ENCODE data around the gene GABRB2.

DNA sequence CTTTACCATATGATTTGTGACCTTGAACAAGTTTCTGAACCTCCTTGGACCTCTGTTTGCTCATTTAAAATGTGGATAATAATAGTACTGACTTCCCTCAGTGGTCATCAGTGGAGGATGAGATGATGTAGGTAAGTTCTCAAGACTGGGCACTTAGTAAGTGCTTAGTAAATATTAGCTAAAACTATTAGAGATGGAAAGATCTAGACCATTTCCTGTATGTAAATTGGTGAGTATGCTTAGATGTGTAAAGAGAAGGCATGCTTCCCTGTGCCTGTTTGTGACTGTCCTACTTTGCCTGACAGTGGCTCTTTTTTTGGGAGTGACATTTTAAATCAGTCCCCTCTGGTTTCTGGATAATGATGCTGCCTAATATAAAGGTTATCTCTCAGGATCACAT, 288.1 kb downstream of the GABRB2 start:
- no peak for TF ChIP-seq SKI (IDR thresholded peaks at IDR 0.05; ENCODE audit: partially characterized antibody)
- TF ChIP-seq CAMTA2 (CRISPR knock-in tag; IDR thresholded peaks at IDR 0.05; ENCODE audit: borderline replicate concordance) = no peak
- TF ChIP-seq, protein P1, sequence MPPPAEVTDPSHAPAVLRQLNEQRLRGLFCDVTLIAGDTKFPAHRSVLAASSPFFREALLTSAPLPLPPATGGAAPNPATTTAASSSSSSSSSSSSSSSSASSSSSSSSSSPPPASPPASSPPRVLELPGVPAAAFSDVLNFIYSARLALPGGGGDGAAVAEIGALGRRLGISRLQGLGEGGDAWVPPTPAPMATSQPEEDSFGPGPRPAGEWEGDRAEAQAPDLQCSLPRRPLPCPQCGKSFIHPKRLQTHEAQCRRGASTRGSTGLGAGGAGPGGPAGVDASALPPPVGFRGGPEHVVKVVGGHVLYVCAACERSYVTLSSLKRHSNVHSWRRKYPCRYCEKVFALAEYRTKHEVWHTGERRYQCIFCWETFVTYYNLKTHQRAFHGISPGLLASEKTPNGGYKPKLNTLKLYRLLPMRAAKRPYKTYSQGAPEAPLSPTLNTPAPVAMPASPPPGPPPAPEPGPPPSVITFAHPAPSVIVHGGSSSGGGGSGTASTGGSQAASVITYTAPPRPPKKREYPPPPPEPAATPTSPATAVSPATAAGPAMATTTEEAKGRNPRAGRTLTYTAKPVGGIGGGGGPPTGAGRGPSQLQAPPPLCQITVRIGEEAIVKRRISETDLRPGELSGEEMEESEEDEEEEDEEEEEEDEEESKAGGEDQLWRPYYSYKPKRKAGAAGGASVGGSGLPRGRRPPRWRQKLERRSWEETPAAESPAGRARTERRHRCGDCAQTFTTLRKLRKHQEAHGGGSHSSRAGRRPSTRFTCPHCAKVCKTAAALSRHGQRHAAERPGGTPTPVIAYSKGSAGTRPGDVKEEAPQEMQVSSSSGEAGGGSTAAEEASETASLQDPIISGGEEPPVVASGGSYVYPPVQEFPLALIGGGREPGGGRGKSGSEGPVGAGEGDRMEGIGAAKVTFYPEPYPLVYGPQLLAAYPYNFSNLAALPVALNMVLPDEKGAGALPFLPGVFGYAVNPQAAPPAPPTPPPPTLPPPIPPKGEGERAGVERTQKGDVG (CRISPR knock-in tag; IDR thresholded peaks at IDR 0.05; ENCODE audit: borderline replicate concordance) = no peak
- TF ChIP-seq, protein P2, sequence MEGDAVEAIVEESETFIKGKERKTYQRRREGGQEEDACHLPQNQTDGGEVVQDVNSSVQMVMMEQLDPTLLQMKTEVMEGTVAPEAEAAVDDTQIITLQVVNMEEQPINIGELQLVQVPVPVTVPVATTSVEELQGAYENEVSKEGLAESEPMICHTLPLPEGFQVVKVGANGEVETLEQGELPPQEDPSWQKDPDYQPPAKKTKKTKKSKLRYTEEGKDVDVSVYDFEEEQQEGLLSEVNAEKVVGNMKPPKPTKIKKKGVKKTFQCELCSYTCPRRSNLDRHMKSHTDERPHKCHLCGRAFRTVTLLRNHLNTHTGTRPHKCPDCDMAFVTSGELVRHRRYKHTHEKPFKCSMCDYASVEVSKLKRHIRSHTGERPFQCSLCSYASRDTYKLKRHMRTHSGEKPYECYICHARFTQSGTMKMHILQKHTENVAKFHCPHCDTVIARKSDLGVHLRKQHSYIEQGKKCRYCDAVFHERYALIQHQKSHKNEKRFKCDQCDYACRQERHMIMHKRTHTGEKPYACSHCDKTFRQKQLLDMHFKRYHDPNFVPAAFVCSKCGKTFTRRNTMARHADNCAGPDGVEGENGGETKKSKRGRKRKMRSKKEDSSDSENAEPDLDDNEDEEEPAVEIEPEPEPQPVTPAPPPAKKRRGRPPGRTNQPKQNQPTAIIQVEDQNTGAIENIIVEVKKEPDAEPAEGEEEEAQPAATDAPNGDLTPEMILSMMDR (CRISPR knock-in tag; IDR thresholded peaks at IDR 0.05) = no peak
